ENCODE data around the gene CELSR3.

CELSR3 gene

GRCh38 chr3:48688032-48688736, 25.5 kb upstream of the CELSR3 start:
- in situ Hi-C loops (cut with HindIII; ENCODE audit: low sequenced_read_pairs): no loop called here

- in situ Hi-C loops (cut with HindIII; ENCODE audit: low sequenced_read_pairs): no loop called here
These were observed 24.6 kb upstream of the CELSR3 start for GRCh38 chr3:48687220-48687678.

GRCh38 chr3:48686538-48687219, 24.0 kb upstream of the CELSR3 start:
- in situ Hi-C loops (cut with HindIII; ENCODE audit: low sequenced_read_pairs): no loop called here

GRCh38 chr3:48685603-48686511, 23.2 kb upstream of the CELSR3 start, which contains the start of gene NCKIPSD:
TSS of gene NCKIPSD (minus strand) at chr3:48685915. CDS start at chr3:48685807, 108 bp downstream.
- in situ Hi-C loops (cut with HindIII; ENCODE audit: low sequenced_read_pairs): no loop called here

GRCh38 chr3:48685293-48685602, 22.6 kb upstream of the CELSR3 start:
- in situ Hi-C loops (cut with HindIII; ENCODE audit: low sequenced_read_pairs): no loop called here

GRCh38 chr3:48684480-48685143, 21.9 kb upstream of the CELSR3 start:
- in situ Hi-C loops (cut with HindIII; ENCODE audit: low sequenced_read_pairs): no loop called here

GRCh38 chr3:48684054-48684349, 21.3 kb upstream of the CELSR3 start:
- in situ Hi-C loops (cut with HindIII; ENCODE audit: low sequenced_read_pairs): no loop called here

- in situ Hi-C loops (cut with HindIII; ENCODE audit: low sequenced_read_pairs): no loop called here
These were observed 20.1 kb upstream of the CELSR3 start for GRCh38 chr3:48682786-48683185.

- in situ Hi-C loops (cut with HindIII; ENCODE audit: low sequenced_read_pairs): no loop called here
These were observed 19.4 kb upstream of the CELSR3 start for GRCh38 chr3:48681974-48682610.

GRCh38 chr3:48681541-48681880, 18.8 kb upstream of the CELSR3 start:
- in situ Hi-C loops (cut with HindIII; ENCODE audit: low sequenced_read_pairs): no loop called here

GRCh38 chr3:48680811-48681540, 18.3 kb upstream of the CELSR3 start:
- in situ Hi-C loops (cut with HindIII; ENCODE audit: low sequenced_read_pairs): no loop called here

GRCh38 chr3:48679411-48680391, 17.0 kb upstream of the CELSR3 start:
- in situ Hi-C loops (cut with HindIII; ENCODE audit: low sequenced_read_pairs): no loop called here

GRCh38 chr3:48678566-48679380, 16.1 kb upstream of the CELSR3 start:
- in situ Hi-C loops (cut with HindIII; ENCODE audit: low sequenced_read_pairs): no loop called here

GRCh38 chr3:48678056-48678455, 15.4 kb upstream of the CELSR3 start:
- in situ Hi-C loops (cut with HindIII; ENCODE audit: low sequenced_read_pairs): no loop called here

- in situ Hi-C loops (cut with HindIII; ENCODE audit: low sequenced_read_pairs): no loop called here
These were observed 11.8 kb upstream of the CELSR3 start for GRCh38 chr3:48674505-48674904.

GRCh38 chr3:48672522-48672921, 9.8 kb upstream of the CELSR3 start:
- in situ Hi-C loops (cut with HindIII; ENCODE audit: low sequenced_read_pairs): no loop called here

- in situ Hi-C loops (cut with HindIII; ENCODE audit: low sequenced_read_pairs): no loop called here
These were observed 2.2 kb upstream of the CELSR3 start for GRCh38 chr3:48664929-48665328.

- in situ Hi-C loops (cut with HindIII; ENCODE audit: low sequenced_read_pairs): no loop called here
These were observed 1.6 kb upstream of the CELSR3 start for GRCh38 chr3:48664313-48664644.

Measured in DLD1 (cell line).